CD14-positive monocyte (primary cell): ENCODE results near the gene PPIE. TPM values are rescaled to one million over a fixed set of nuclear protein-coding genes. Genes with fewer than 3 reads are reported as not detected.

Experiments
- DNase-seq, 3 donors: peaks; one replicate each; pipeline ENCODE4 v3.0.0-alpha.2; 2011 to 2022
- H2AFZ ChIP-seq: 2 replicates; pipeline ENCODE4 v1.6.0; 2012; ENCODE audit warnings: mild to moderate bottlenecking, low read depth, low read length, inconsistent platforms; ENCODE audit not compliant: insufficient read depth, poor library complexity, severe bottlenecking
- H3K27ac ChIP-seq, 2 donors: 1 replicate in 1 of 2; 2 replicates in 1 of 2; pipeline ENCODE4 v1.5.1; 2012 to 2013; ENCODE audit warnings: low read length in 2 of 2, control low read depth in 1 of 2, inconsistent platforms in 1 of 2, low read depth in 1 of 2, mild to moderate bottlenecking in 1 of 2
- H3K27me3 ChIP-seq, 2 donors: one replicate each; pipeline versions ENCODE4 v1.6.0 to v1.6.1; 2011 to 2013; ENCODE audit warnings: low read length in 2 of 2; ENCODE audit not compliant: control insufficient read depth in 2 of 2, insufficient read depth in 2 of 2
- H3K36me3 ChIP-seq, 2 donors: replicated peaks in 1 of 2; 1 replicate in 1 of 2; 2 replicates in 1 of 2; pipeline versions ENCODE4 v1.5.1 to v1.6.1; 2012 to 2013; ENCODE audit warnings: low read length in 2 of 2, control low read depth in 1 of 2, inconsistent platforms in 1 of 2, mild to moderate bottlenecking in 1 of 2; ENCODE audit not compliant: insufficient read depth in 2 of 2, control insufficient read depth in 1 of 2
- H3K4me1 ChIP-seq, 2 donors: 1 replicate in 1 of 2; 2 replicates in 1 of 2; pipeline versions ENCODE4 v1.5.1 to v1.6.1; 2012 to 2013; ENCODE audit warnings: low read length in 2 of 2, control low read depth in 1 of 2, inconsistent platforms in 1 of 2, mild to moderate bottlenecking in 1 of 2, moderate library complexity in 1 of 2; ENCODE audit not compliant: insufficient read depth in 2 of 2, control insufficient read depth in 1 of 2
- H3K4me2 ChIP-seq: replicated peaks from 2 replicates; pipeline ENCODE3; 2012; ENCODE audit warnings: low read length, moderate library complexity, mild to moderate bottlenecking; ENCODE audit not compliant: poor library complexity, severe bottlenecking; ENCODE audit errors: extremely low read depth
- H3K4me3 ChIP-seq, 3 experiments: fragments of 200-600 bp in 1 of 3; sonication (generic) in 1 of 3; replicated peaks in 1 of 3; 1 replicate in 2 of 3; 2 replicates in 1 of 3; pipeline ENCODE4 v1.5.1; 2011 to 2013; ENCODE audit warnings: low read length in 3 of 3, mild to moderate bottlenecking in 3 of 3, control low read depth in 2 of 3, low read depth in 2 of 3, inconsistent platforms in 1 of 3, moderate library complexity in 1 of 3
- H3K79me2 ChIP-seq: 2 replicates; pipeline ENCODE4 v1.6.0; 2012; ENCODE audit warnings: mild to moderate bottlenecking, control low read depth, inconsistent platforms, low read length, moderate library complexity; ENCODE audit not compliant: insufficient read depth
- H3K9ac ChIP-seq: 2 replicates; pipeline ENCODE4 v1.6.0; 2017; ENCODE audit warnings: low read length, mild to moderate bottlenecking; ENCODE audit not compliant: insufficient read depth, poor library complexity, severe bottlenecking
- H3K9me3 ChIP-seq, 2 donors: replicated peaks in 1 of 2; 1 replicate in 1 of 2; 2 replicates in 1 of 2; pipeline versions ENCODE4 v1.5.1 to v1.6.1; 2012 to 2013; ENCODE audit warnings: low read length in 2 of 2, control low read depth in 1 of 2; ENCODE audit not compliant: control insufficient read depth in 1 of 2, insufficient read depth in 1 of 2
- H4K20me1 ChIP-seq: 2 replicates; pipeline ENCODE4 v1.6.0; 2012; ENCODE audit warnings: mild to moderate bottlenecking, low read length, control low read depth, moderate library complexity; ENCODE audit not compliant: insufficient read depth
- H3K27ac Mint-ChIP-seq, 7 donors: one replicate each; pipeline ENCODE4 v1.8.0; 2020; ENCODE audit warnings: mild to moderate bottlenecking in 7 of 7, mixed read lengths in 7 of 7, moderate library complexity in 6 of 7, inconsistent platforms in 2 of 7
- H3K27me3 Mint-ChIP-seq, 3 donors: one replicate each; pipeline ENCODE4 v1.8.0; 2021 to 2022; ENCODE audit warnings: low read depth in 3 of 3, mild to moderate bottlenecking in 3 of 3, mixed read lengths in 3 of 3, moderate library complexity in 3 of 3, inconsistent platforms in 1 of 3
- H3K36me3 Mint-ChIP-seq, 2 donors: one replicate each; pipeline ENCODE4 v1.8.0; 2020; ENCODE audit warnings: mixed read lengths in 2 of 2, inconsistent platforms in 1 of 2, mild to moderate bottlenecking in 1 of 2
- H3K4me1 Mint-ChIP-seq: one replicate; pipeline ENCODE4 v1.8.0; 2020; ENCODE audit warnings: mild to moderate bottlenecking, mixed read lengths
- H3K4me3 Mint-ChIP-seq, 2 donors: one replicate each; pipeline ENCODE4 v1.8.0; 2020; ENCODE audit warnings: mild to moderate bottlenecking in 2 of 2, mixed read lengths in 2 of 2, moderate library complexity in 1 of 2
- H3K9me3 Mint-ChIP-seq, 7 donors: one replicate each; pipeline ENCODE4 v1.8.0; 2020 to 2022; ENCODE audit warnings: mixed read lengths in 7 of 7, mild to moderate bottlenecking in 6 of 7, moderate library complexity in 6 of 7, inconsistent platforms in 2 of 7
- WGBS: methylation state at CpG from one replicate; pipeline ENCODE4 v1.1.5; 2013; ENCODE audit warnings: missing lambda C conversion rate; ENCODE audit not compliant: insufficient coverage; 5-methylcytosine and 5-hydroxymethylcytosine counted together
- intact Hi-C, 2 donors: fragments of 100-400 bp; cut with micrococcal nuclease; formaldehyde crosslinking; loops; one replicate each; pipeline versions ENCODE4 v1.15.0 to v1.15.1; 2023
- polyA plus RNA-seq, 3 donors: library from polyadenylated mRNA; depleted of rRNA in 1 of 3; unstranded in 2 of 3; stranded (reverse) in 1 of 3; fragments of 300-500 nt in 2 of 3; fragments of >200 nt in 1 of 3; fragmentation: Illumina TruSeq in 2 of 3; gene quantifications; 1 replicate in 2 of 3; 2 replicates in 1 of 3; pipeline ENCODE4 v1.2.3, GENCODE V29; 2012 to 2021
- TF ChIP-seq, protein P1 (sequence below): fragments of 200-600 bp; IDR thresholded peaks from one replicate; pipeline ENCODE4 v1.8.0; 2022; ENCODE audit warnings: antibody characterized with exemption, mild to moderate bottlenecking

The PPIE gene
- polyA plus RNA-seq, 3 donors, result 48.8 to 55.9 (median 48.9) TPM

DNA sequence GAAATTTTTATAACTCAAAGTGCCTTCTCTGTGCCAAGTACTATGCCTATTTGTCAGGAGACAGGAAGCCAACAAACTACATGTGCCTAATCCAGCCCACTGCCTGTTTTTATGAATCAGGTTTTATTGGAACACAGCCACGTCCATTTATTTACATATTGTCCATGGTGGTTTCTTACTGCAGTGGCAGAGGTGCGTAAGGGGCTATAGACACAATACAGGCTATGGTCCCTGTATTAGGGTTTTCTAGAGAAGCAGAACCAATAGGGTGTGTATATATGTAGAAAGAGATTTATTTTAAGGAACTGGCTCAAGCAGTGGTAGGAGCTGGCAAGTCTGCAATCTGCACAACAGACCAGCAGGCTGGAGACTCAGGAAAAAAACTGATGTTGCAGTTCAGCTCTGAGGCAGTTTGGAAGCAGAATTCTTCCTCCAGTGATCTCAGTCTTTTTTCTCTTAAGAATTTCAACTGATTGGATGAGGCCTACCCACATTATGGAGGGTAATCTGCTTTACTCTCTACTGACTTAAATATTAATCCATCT is 15.4 kb downstream of the PPIE start:
- TF ChIP-seq, protein P1, sequence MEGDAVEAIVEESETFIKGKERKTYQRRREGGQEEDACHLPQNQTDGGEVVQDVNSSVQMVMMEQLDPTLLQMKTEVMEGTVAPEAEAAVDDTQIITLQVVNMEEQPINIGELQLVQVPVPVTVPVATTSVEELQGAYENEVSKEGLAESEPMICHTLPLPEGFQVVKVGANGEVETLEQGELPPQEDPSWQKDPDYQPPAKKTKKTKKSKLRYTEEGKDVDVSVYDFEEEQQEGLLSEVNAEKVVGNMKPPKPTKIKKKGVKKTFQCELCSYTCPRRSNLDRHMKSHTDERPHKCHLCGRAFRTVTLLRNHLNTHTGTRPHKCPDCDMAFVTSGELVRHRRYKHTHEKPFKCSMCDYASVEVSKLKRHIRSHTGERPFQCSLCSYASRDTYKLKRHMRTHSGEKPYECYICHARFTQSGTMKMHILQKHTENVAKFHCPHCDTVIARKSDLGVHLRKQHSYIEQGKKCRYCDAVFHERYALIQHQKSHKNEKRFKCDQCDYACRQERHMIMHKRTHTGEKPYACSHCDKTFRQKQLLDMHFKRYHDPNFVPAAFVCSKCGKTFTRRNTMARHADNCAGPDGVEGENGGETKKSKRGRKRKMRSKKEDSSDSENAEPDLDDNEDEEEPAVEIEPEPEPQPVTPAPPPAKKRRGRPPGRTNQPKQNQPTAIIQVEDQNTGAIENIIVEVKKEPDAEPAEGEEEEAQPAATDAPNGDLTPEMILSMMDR, result no peak
- peaks cover 95 to 99% of the 10 kb centered on the region in 2 donors for H3K36me3 ChIP-seq
- H3K27ac Mint-ChIP-seq, result no peak overlapping the region
- H3K27me3 ChIP-seq, result no peaks in the 10 kb centered on the region
- no peak overlapping the region for H2AFZ ChIP-seq
- H3K9ac ChIP-seq, result no peak overlapping the region
- 100% methylated on average over 1 of the region's 2 CpGs for WGBS
- no peak overlapping the region for H3K27ac ChIP-seq
- no peak overlapping the region for H3K4me2 ChIP-seq
- no peaks in the 10 kb centered on the region for H3K4me1 Mint-ChIP-seq
- H3K4me1 ChIP-seq, result no peaks in the 10 kb centered on the region
- H3K36me3 Mint-ChIP-seq, result peaks cover 87 to 99% of the 10 kb centered on the region in 2 donors
- DNase-seq, result no peak
- H3K9me3 ChIP-seq, result no peaks in the 10 kb centered on the region
- intact Hi-C loops, result no loop called here
- H4K20me1 ChIP-seq, result no peaks in the 10 kb centered on the region
- H3K9me3 Mint-ChIP-seq, result no peaks in the 10 kb centered on the region
- H3K27me3 Mint-ChIP-seq, result no peaks in the 10 kb centered on the region
- no peak overlapping the region for H3K4me3 ChIP-seq
- H3K79me2 ChIP-seq, result no peaks in the 10 kb centered on the region
- H3K4me3 Mint-ChIP-seq, result no peak overlapping the region

DNA sequence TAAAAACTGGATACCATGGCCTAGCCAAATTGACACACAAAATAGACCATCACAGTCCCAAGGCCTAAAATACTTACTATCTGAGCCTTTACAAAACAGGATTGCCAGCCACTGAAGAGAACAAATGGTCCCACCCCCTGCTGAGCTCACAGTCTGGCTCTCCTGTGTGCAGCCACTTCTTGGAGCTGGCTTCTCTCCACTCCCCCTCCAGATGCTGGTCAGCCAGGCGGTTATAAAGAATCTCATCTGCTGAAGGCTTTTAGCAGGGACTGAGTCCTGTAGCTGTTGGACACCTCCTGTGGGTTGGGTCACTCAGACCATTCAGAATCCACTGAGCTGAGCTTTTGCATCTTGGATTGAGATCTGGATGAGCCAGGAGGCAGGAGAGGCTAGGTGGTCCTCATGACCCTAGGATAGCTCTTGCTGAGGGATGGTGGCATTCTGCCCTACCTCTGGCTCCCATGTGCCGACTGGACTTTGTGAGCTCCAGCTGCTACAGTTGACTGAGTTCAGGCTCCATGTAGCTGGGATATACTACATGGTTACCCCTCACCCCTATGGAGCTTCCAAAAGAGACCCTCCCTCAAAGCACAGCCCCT is 16.3 kb downstream of the PPIE start:
- 100% methylated on average over 1 of the region's 2 CpGs for WGBS
- Histone ChIP-seq H3K27ac (no peak overlapping the region), H3K79me2 (no peaks in the 10 kb centered on the region), H3K4me1 (no peaks in the 10 kb centered on the region), H3K36me3 (peaks cover 93 to 99% of the 10 kb centered on the region in 2 donors), H3K4me2 (no peak overlapping the region), H3K9ac (no peak overlapping the region), H3K9me3 (no peaks in the 10 kb centered on the region), H3K27me3 (no peaks in the 10 kb centered on the region), H4K20me1 (no peaks in the 10 kb centered on the region), H3K4me3 (no peak overlapping the region), H2AFZ (no peak overlapping the region)
- H3K4me3 Mint-ChIP-seq, result no peak overlapping the region
- TF ChIP-seq, protein P1, result no peak
- intact Hi-C loops, result no loop called here
- peak overlapping the region in 1 of 7 donors; percentile 48 for H3K27ac Mint-ChIP-seq
- no peaks in the 10 kb centered on the region for H3K27me3 Mint-ChIP-seq
- H3K4me1 Mint-ChIP-seq, result no peaks in the 10 kb centered on the region
- peaks cover 87 to 99% of the 10 kb centered on the region in 2 donors for H3K36me3 Mint-ChIP-seq
- no peak for DNase-seq
- no peaks in the 10 kb centered on the region for H3K9me3 Mint-ChIP-seq
